AG04450 (cell line): Measurements from ENCODE around the gene DNAH8. TPM values are rescaled to one million over a fixed set of nuclear protein-coding genes. Genes with fewer than 3 reads are reported as not detected.
A peak's percentile ranks its signal among the peaks of the same experiment; 100 is the strongest.

ENCODE experiments used
- CTCF ChIA-PET: fragments of 300-600, 350-600 bp; formaldehyde crosslinking; extraction: SDS; loops from one replicate; lab custom pipeline; 2022; ENCODE audit warnings: antibody characterized with exemption, inconsistent platforms; lab: Charles Lee
- POLR2A ChIA-PET: fragments of 350-600 bp; formaldehyde crosslinking; extraction: SDS; loops from one replicate; lab custom pipeline; 2021; ENCODE audit warnings: antibody characterized with exemption, inconsistent platforms; lab: Yijun Ruan, JAX
- DNase-seq: peaks from one replicate; pipeline ENCODE4 v3.0.0-alpha.2; 2011; ENCODE audit warnings: low read depth, low spot score
- H3K27ac ChIP-seq: one replicate; pipeline ENCODE4 v1.5.1; 2012; ENCODE audit warnings: low read depth, low read length, control low read depth
- H3K27me3 ChIP-seq: one replicate; pipeline ENCODE4 v1.6.0; 2012; ENCODE audit warnings: low read length; ENCODE audit not compliant: control insufficient read depth, insufficient read depth
- H3K4me3 ChIP-seq: 2 replicates; pipeline ENCODE4 v1.5.1; 2011; ENCODE audit warnings: mild to moderate bottlenecking, low read depth, low read length, control low read depth
- H3K9me3 ChIP-seq: 2 replicates; pipeline ENCODE4 v1.5.1; 2012; ENCODE audit warnings: low read length; ENCODE audit not compliant: control insufficient read depth, insufficient read depth
- polyA plus RNA-seq: library from polyadenylated mRNA; depleted of rRNA; stranded (reverse); fragments of >200 nt; gene quantifications from 2 replicates; pipeline ENCODE4 v1.2.3, GENCODE V29; 2011
- TF ChIP-seq, protein P1 (sequence below): IDR thresholded peaks from 2 replicates; pipeline ENCODE4 v1.5.1; 2011; ENCODE audit warnings: low read depth, low read length, control low read depth, inconsistent platforms

Gene DNAH8
- polyA plus RNA-seq, 1 experiment, result not detected

DNA sequence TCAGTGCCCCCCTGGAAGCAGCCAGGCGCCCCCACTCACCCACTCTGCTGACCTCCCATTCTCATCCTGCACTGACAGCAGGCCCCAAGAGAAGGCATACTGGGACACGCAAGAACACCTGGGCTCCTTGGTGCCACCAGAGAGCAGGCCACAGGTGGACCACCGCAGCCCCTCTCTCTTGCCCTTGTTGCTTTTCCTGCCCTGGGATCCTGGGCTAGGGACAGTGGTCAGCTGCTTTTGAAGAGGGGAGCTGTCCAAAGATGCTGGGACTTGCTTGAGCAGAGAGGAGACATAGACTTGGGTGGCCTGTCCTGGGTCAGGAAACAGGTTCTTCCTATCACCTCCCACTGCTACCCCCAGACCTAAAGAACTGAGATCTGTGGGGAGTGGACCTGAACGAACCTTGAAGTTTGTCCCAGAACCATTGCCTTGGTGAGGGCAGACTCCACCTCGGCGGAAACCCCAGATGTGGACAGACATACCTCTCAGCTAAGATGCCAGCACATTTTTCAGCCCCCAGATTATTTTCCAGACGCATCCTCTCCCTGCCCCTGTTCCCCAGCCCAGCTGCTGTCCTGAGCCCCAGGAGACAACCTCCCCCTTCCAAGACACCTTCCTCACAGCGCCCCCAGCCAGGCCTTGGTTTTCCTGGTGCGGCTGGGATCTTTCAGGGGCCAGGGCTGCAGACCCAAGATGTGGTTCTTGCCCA is 334.6 kb downstream of the DNAH8 start:
- Histone ChIP-seq H3K27me3 (peaks cover 25% of the 10 kb centered on the region), H3K9me3 (no peaks in the 10 kb centered on the region), H3K27ac (no peak overlapping the region), H3K4me3 (no peak overlapping the region)
- TF ChIP-seq, protein P1, sequence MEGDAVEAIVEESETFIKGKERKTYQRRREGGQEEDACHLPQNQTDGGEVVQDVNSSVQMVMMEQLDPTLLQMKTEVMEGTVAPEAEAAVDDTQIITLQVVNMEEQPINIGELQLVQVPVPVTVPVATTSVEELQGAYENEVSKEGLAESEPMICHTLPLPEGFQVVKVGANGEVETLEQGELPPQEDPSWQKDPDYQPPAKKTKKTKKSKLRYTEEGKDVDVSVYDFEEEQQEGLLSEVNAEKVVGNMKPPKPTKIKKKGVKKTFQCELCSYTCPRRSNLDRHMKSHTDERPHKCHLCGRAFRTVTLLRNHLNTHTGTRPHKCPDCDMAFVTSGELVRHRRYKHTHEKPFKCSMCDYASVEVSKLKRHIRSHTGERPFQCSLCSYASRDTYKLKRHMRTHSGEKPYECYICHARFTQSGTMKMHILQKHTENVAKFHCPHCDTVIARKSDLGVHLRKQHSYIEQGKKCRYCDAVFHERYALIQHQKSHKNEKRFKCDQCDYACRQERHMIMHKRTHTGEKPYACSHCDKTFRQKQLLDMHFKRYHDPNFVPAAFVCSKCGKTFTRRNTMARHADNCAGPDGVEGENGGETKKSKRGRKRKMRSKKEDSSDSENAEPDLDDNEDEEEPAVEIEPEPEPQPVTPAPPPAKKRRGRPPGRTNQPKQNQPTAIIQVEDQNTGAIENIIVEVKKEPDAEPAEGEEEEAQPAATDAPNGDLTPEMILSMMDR, result no peak
- CTCF ChIA-PET, result no interaction called here
- DNase-seq, result no peak
- POLR2A ChIA-PET, result no interaction called here

DNA sequence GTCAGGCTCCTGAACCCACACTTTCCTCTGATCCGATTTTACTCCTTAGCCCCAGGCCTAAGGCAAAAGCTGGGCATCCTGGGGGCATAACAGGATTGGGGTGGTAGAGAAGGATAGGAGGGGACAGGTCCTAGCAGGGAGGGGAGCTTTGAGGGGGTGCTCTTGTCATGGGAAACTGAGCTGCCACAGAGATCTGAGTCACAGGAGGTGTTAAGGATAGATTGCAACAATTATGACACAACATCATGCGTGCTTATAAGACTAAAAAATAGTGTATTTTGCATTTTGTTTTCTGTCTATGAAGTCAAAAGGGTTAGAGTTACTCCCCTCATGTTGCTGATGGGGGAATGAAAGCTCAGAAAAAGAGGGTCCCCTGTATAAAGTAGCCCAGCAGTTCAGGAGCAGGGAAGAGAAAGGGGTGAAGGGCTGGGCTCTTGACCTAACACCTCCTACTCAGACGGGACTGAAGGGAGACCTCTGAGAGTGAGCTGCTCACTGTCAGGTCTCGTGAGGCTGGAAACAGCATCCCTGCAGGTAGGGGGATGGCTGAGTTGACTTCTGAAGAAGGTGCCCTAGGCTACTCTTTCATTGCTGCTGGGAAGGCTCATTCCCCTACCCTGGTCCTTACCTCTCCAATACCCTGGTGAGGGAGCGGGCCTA is 335.5 kb downstream of the DNAH8 start:
- H3K4me3 ChIP-seq, result no peak overlapping the region
- DNase-seq, result no peak
- peaks cover 25% of the 10 kb centered on the region for H3K27me3 ChIP-seq
- ChIA-PET POLR2A (no interaction called here), CTCF (interaction anchor here (1.1 kb wide), 1 partner anchor 78 kb away, joined by 3 read pairs; no protein-coding TSS in a partner anchor)
- no peaks in the 10 kb centered on the region for H3K9me3 ChIP-seq
- peak overlapping the region; percentile 11 for H3K27ac ChIP-seq
- TF ChIP-seq, protein P1, result no peak

DNA sequence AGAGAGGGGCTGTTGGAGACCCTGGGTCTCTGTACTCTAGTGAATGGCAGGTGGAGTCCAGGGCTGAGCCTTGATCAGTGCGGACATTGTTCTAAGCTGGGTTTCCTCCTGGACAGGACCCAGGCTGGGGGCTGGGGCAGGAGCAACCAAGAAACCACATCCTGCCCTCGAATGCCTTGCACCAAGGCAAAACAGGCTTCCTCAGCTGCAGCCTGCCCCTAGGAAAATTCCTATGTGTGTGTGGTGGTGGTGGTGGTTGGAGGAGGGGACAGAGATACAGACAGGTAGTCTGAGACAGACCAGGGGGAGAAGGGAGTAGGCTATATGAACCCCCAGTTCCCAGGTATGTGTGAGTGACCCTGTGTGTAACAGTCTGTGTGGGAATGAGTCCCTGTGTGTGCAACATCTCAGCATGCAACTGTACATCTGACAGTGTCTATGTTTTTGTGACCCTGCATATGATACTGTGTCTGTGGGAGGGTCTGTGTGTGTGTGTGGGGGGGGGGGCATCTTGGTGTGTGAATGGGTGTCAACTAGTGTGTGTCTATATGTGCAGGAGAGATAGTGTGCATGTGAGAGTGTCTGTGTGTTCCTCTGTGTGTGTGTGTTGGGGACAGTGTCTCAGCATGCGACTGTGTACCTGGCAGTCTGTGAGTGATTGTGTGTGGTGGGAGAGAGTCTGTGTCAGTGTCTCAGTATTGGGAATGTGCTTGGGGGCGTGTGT is 336.4 kb downstream of the DNAH8 start:
- no peaks in the 10 kb centered on the region for H3K9me3 ChIP-seq
- POLR2A ChIA-PET, result no interaction called here
- no peak overlapping the region for H3K27ac ChIP-seq
- H3K27me3 ChIP-seq, result peaks cover 25% of the 10 kb centered on the region
- no peak overlapping the region for H3K4me3 ChIP-seq
- TF ChIP-seq, protein P1, result no peak
- CTCF ChIA-PET, result interaction anchor here (1.1 kb wide), 1 partner anchor 79 kb away, joined by 3 read pairs; no protein-coding TSS in a partner anchor
- DNase-seq, result no peak

DNA sequence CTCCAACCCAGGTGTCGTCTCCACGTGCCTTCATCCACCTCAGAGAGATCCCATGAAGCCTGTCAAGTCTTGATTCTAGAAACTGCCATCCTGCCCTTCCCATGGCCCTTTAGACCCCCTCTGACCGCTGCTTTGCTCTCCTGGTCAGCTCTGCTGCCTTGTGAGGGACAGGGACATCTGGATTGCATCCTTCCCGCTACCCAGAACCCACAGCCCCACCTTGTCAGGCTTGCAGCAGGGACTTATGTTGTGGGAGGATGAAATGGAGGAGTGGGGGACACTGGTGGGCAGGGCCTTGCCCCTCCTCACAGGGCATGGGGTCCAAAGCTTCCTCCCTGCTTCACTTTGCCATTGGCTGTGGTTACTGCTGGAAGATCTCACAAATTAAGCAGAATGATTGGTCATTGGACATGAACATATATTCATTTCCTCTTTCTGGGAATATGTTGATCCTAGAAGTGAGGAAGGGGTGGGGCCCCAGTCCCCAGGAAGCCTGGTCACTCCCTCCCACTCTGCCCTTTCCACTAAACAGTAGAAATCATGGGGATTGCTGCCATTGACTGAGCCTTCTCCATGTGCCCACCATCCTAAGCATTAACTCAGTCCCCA is 338.0 kb downstream of the DNAH8 start:
- Histone ChIP-seq H3K27me3 (peaks cover 19% of the 10 kb centered on the region), H3K9me3 (no peaks in the 10 kb centered on the region), H3K4me3 (no peak overlapping the region), H3K27ac (no peak overlapping the region)
- ChIA-PET CTCF (no interaction called here), POLR2A (no interaction called here)
- TF ChIP-seq, protein P1, result no peak
- DNase-seq, result no peak
